Measurements from ENCODE around the gene OBSCN.
"Not testable (repeated sequence)": the region's sequence is repeated elsewhere in the genome, so short reads cannot be mapped to it uniquely, and the experiment has no call there.

The OBSCN gene

DNA sequence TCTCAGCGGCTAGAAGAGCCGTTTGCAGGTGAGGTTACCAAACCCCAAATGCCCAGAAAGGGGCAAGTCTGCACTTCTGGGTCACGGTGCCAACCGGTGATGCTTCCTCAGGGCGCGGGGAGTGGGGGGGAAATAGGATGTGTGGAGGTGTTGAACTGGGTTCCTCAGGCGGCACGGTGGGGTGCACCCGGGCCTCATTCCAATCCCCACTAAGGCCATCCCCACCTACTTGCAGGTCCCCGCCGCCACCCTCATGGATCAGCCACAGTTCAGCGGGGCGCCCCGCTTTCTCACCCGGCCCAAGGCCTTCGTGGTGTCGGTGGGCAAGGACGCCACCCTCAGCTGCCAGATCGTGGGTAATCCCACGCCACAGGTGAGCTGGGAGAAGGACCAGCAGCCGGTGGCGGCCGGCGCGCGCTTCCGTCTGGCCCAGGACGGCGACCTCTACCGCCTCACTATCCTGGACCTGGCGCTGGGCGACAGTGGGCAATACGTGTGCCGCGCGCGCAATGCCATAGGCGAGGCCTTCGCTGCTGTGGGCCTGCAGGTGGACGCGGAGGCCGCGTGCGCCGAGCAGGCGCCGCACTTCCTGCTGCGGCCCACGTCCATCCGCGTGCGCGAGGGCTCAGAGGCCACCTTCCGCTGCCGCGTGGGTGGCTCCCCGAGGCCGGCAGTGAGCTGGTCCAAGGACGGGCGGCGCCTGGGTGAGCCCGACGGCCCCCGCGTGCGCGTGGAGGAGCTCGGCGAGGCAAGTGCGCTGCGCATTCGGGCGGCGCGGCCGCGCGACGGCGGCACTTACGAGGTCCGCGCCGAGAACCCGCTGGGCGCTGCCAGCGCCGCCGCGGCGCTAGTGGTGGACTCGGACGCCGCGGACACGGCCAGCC, 3.9 kb downstream of the OBSCN start:
- DNase-seq, result no peak

DNA sequence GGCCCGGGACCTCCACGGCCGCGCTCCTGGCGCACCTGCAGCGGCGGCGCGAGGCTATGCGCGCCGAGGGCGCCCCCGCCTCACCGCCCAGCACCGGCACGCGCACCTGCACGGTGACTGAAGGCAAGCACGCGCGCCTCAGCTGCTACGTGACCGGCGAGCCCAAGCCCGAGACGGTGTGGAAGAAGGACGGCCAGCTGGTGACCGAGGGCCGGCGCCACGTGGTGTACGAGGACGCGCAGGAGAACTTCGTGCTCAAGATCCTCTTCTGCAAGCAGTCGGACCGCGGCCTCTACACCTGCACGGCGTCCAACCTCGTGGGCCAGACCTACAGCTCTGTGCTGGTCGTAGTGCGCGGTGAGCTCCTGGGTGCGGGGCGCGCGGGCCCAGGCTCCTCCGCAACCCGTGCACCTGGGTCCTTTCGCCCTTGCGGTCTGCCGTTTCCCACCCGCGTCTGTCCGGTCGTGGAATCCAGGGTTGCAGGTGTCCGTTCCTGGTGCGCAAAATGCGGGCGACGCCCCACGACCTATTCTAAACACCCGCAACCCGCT, 4.6 kb downstream of the OBSCN start:
- no peak for DNase-seq

- peak in 34 of 56 donors; percentile 13 to 81 (median 38) for DNase-seq
Measured at GRCh38 chr1:228212966-228213844, 5.4 kb downstream of the OBSCN start.

DNA sequence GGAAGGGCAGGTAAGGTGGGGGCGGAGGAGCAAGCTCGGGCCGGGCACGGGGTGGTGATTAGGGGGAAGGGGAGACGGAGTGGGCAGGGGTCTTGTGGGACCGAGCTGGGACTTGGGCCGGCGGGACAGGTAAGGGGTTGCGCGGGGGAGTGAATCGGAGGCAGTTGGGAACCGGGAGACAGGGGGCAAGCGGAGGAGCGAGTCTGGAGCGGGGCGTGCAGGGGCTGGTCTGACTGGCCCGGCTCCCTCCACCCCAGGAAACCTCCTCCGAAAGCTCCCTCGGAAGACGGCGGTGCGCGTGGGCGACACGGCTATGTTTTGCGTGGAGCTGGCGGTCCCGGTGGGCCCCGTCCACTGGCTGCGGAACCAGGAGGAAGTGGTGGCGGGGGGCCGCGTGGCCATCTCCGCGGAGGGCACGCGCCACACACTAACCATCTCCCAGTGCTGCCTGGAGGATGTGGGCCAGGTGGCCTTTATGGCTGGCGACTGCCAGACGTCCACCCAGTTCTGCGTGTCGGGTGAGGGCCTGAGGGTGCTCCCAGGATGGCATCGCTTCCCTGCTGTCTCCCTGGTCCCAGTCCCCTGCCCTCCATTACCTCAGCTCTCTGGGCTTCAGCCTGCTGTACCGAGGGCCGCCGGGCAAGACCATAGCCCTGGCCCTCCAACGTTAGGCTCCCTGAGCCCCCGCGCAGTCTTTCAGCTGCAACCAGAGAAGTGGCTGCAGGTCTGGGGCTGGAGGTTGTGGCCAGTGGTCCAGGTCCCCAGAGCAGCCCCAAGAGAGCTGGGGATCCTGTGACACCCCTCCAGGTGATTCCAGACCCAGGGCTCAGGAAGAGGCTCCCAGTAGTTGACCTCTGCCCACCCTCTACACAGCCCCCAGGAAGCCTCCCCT, 6.3 kb downstream of the OBSCN start:
- no peak for DNase-seq

GRCh38 chr1:228214921-228215662, 7.2 kb downstream of the OBSCN start:
- no peak for DNase-seq

GRCh38 chr1:228215663-228216116, 7.8 kb downstream of the OBSCN start:
- no peak for DNase-seq

- no peak for DNase-seq
Measured at GRCh38 chr1:228216371-228217320, 8.8 kb downstream of the OBSCN start.

GRCh38 chr1:228217551-228218344, 9.9 kb downstream of the OBSCN start:
- no peak for DNase-seq

GRCh38 chr1:228218513-228219244, 10.8 kb downstream of the OBSCN start:
- no peak for DNase-seq

DNA sequence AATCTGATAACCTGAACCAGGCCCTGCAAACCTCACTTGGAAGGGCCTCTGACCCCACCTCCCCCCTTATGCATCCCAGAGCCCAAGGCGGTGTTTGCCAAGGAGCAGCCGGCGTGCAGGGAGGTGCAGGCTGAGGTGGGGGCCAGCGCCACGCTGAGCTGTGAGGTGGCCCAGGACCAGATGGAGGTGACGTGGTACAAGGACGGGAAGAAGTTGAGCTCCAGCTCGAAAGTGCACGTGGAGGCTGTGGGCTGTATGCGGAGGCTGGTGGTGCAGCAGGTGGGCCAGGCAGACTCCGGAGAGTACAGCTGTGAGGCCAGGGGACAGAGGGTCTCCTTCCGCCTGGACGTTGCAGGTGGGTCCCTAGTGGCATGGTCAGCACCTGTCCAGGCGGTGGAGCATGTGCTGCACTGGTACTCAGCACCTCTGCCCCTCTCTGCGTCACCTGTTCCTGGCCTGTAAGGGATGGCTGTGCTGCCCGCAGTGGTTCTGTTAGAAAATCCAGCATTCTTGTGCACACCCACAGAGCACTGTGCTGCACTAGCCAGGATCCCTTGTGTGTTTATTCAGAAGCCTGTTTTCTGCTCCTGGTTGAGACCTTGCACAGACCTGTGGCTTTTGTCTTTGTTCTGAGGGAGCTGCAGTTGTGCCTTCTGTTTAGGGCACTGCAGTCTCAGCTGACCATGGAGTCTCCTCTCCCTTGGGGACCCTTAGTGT, 11.6 kb downstream of the OBSCN start:
- no peak for DNase-seq

DNA sequence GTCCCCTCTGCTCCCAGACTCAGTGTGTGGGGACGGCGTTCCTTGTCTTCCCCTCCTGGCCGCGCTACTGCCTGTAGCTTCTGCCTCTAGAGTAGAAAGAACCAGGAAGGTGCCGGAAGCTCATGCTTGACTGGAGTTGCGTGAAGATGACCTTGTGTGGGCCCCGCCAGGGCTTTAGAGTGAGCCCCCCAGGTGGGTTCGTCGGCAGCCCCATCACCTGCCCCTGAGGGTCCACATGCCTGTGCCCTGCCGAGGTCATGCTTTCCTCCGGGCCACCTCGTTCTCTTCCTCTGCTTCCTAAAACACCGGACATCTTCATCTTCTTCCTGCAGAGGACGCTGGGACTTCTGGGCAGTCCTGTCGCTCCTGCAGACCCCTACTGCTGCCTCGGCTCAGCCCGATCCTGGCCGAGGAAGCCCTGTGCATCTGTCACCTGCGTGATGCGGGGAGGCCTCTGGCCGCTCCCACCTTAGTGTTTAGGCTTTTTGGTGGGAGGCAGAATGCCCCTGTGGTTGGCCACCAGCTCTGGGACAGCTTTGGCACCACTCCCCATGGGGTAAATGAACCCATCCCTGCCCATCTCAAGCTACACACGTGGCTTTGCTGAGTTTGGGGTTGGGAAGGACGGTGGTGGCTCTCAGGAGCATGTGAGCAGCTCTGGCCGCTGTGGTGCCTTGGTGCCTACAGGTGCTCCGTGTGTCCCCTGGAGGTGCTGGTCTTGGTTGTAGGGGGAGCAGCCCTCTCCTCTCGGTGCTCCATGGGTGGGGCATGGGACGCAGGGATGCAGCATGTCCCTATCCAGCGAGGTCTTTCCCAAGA, 12.3 kb downstream of the OBSCN start:
- DNase-seq, result no peak

- DNase-seq, result not testable (repeated sequence)
Measured at GRCh38 chr1:228221097-228221496, 13.3 kb downstream of the OBSCN start.

GRCh38 chr1:228222548-228222947, 14.7 kb downstream of the OBSCN start:
- no peak for DNase-seq

GRCh38 chr1:228224198-228225164, 16.6 kb downstream of the OBSCN start:
- DNase-seq, result no peak

Data from amygdala (tissue), 56 donors.